Measurements from ENCODE around the gene BRD4. TPM values are rescaled to one million over a fixed set of nuclear protein-coding genes. Genes with fewer than 3 reads are reported as not detected.
"Not testable (repeated sequence)": the region's sequence is repeated elsewhere in the genome, so short reads cannot be mapped to it uniquely, and the experiment has no call there.

Gene BRD4
- total RNA-seq, 2 experiments from 2014 or later: 106 to 126 TPM

DNA sequence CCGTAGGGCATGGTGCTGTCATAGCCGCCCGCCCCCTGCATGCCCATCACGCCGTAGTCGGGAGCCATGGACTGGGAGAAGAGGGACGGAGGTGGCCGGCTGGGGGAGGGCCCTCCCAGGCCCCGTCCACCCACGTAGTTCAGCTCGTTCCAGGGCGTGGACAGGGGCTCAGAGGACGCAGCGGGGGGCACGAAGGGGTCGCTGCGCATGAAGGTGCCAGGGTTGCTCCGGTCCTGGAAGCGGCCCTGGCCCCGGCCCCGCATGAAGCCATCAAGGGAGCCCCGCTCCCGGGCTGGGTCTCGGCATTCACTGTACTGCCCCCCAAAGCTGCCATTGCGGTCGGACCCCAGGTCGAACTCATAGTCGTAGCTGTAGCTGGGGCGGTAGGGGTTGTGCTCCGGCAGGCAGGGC is 40.6 kb upstream of the BRD4 start:
- POLR2A ChIA-PET: no interaction called here
- Mint-ChIP-seq H3K27ac (peak overlapping the region; percentile 79), H3K4me3 (no peak overlapping the region), H3K9me3 (ENCODE audit: low read depth) (no peaks in the 10 kb centered on the region), H3K36me3 (ENCODE audit: low read depth) (peaks cover 43% of the 10 kb centered on the region), H3K27me3 (no peaks in the 10 kb centered on the region), H3K4me1 (peaks cover 30% of the 10 kb centered on the region)
- DNase-seq: no peak
- no peak for ATAC-seq
- intact Hi-C loops (cut with DNase I, micrococcal nuclease): no loop called here
- CTCF ChIA-PET: interaction anchor here (0.6 kb wide), 1 partner anchor 81 kb away, joined by 3 read pairs; no protein-coding TSS in a partner anchor

DNA sequence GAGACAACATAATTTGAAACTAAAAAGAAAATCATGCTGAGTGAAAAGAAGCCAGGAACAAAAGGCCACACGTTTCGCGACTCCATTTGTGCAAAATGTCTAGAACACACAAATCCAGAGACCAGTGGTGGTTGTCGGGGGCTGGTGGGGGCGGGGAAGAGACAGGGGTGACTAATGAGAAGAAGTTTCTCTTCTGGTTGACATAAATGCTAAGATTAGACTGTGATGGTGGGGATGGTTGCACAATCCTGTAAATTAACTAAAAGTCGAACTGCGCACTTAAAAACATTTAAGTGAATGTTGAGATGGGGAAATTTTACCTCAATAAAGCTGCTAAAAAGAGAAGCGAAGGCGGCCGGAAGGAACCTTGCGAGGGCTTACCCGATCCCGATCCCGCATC is 40.1 kb upstream of the BRD4 start:
- peak; percentile 55 for ATAC-seq
- H3K4me1 Mint-ChIP-seq: peaks cover 25% of the 10 kb centered on the region
- no peaks in the 10 kb centered on the region for H3K27me3 Mint-ChIP-seq
- intact Hi-C loops (cut with DNase I, micrococcal nuclease): no loop called here
- H3K27ac Mint-ChIP-seq: peak overlapping the region; percentile 79
- no peak overlapping the region for H3K4me3 Mint-ChIP-seq
- peaks cover 48% of the 10 kb centered on the region for H3K36me3 Mint-ChIP-seq (ENCODE audit: low read depth)
- ChIA-PET POLR2A (no interaction called here), CTCF (interaction anchor here (0.5 kb wide), 1 partner anchor 800 kb away, joined by 3 read pairs; no protein-coding TSS in a partner anchor)
- peak; percentile 68 for DNase-seq
- H3K9me3 Mint-ChIP-seq (ENCODE audit: low read depth): no peaks in the 10 kb centered on the region

DNA sequence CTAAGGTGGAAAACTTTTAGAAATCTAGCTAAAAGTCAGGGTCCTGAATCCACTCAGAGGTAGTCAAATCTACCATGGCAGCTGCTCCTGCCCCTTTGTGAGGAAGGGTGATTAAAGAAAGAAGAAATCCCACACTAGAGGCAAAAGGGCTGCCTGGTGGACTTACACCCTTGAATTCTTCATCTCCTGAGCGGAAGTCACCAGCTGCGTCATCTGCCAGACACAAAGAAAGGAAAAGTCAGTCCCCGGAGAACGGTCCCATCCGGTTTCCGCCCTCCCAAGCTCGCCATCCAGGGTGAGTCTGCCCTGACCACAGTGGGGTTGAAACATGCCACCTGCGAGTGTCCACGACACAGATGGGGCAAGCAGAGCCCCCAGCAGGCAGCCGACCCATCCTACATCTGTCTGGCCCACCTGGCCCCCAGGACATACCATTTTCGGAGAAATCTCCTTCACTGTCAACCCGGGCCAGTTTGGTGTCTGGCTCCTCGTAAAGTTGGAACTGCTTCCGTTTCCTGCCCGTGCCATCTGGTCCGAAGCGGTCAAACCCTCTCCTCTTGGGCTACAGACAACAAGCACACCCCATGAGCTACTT is 39.5 kb upstream of the BRD4 start:
- H3K9me3 Mint-ChIP-seq (ENCODE audit: low read depth): no peaks in the 10 kb centered on the region
- ATAC-seq: no peak
- intact Hi-C loops (cut with DNase I, micrococcal nuclease): no loop called here
- H3K4me1 Mint-ChIP-seq: peaks cover 20% of the 10 kb centered on the region
- no peak for DNase-seq
- H3K4me3 Mint-ChIP-seq: no peak overlapping the region
- peak overlapping the region; percentile 79 for H3K27ac Mint-ChIP-seq
- peaks cover 49% of the 10 kb centered on the region for H3K36me3 Mint-ChIP-seq (ENCODE audit: low read depth)
- ChIA-PET CTCF (interaction anchor here (0.5 to 1.0 kb wide), 2 partner anchors 9 to 801 kb away, joined by 3 read pairs; no protein-coding TSS in a partner anchor), POLR2A (interaction anchor here (0.6 to 1.1 kb wide), 4 partner anchors 13 to 156 kb away, joined by 3 to 4 read pairs (median 3); partner anchors contain the start of gene AKAP8L)
- H3K27me3 Mint-ChIP-seq: no peaks in the 10 kb centered on the region

DNA sequence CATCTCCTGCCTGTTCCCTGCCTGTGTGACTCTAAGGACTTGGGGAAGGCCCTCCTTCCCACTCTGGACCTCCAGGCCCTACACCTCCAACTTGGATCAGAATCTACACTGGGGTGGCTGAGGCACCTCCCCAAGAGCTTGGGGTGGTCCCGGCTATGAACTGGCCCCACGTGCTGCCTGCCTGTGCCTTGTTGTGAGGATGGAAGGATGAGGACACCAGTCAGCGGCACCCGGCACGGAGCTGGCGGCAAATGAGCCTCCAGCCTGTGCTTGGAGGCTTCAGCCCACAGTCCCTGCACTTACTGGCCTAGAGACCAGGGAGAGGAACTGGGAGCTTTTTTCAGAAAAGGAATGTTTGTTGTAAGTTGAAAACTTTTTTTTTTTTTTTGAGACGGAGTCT is 38.8 kb upstream of the BRD4 start:
- Mint-ChIP-seq H3K27me3 (no peaks in the 10 kb centered on the region), H3K27ac (no peak overlapping the region), H3K4me3 (no peak overlapping the region), H3K4me1 (peaks cover 15% of the 10 kb centered on the region), H3K36me3 (ENCODE audit: low read depth) (peaks cover 50% of the 10 kb centered on the region), H3K9me3 (ENCODE audit: low read depth) (no peaks in the 10 kb centered on the region)
- ChIA-PET CTCF (interaction anchor here (0.6 to 1.0 kb wide), 2 partner anchors 10 to 51 kb away, joined by 3 to 4 read pairs; no protein-coding TSS in a partner anchor), POLR2A (interaction anchor here (0.6 to 1.4 kb wide), 7 partner anchors 8 to 1890 kb away, joined by 3 to 7 read pairs (median 4); partner anchors contain the start of genes AKAP8 and AKAP8L)
- intact Hi-C loops (cut with DNase I, micrococcal nuclease): no loop called here
- ATAC-seq: no peak
- no peak for DNase-seq

DNA sequence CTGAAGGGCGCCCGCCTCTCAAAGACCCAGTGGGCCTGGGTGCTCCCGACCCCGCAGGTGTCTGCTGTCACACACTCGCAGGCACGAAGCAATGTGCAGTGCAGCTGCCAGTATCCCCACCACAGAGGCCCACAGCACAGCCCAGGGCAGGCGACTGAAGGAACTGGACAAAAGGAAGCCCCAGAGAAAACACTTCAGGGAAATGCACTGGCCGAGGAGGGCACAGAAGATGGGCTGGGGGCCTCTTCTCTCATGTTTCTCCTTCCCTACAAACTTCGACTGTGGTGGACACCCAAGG is 37.2 kb upstream of the BRD4 start:
- Mint-ChIP-seq H3K27me3 (no peaks in the 10 kb centered on the region), H3K27ac (no peak overlapping the region), H3K4me1 (peaks cover 11% of the 10 kb centered on the region), H3K36me3 (ENCODE audit: low read depth) (peaks cover 59% of the 10 kb centered on the region), H3K9me3 (ENCODE audit: low read depth) (no peaks in the 10 kb centered on the region), H3K4me3 (no peak overlapping the region)
- no peak for ATAC-seq
- DNase-seq: no peak
- POLR2A ChIA-PET: interaction anchor here (1.4 kb wide), 1 partner anchor 10 kb away, joined by 7 read pairs; the partner anchor contains the start of gene AKAP8
- intact Hi-C loops (cut with DNase I, micrococcal nuclease): no loop called here
- CTCF ChIA-PET: no interaction called here

DNA sequence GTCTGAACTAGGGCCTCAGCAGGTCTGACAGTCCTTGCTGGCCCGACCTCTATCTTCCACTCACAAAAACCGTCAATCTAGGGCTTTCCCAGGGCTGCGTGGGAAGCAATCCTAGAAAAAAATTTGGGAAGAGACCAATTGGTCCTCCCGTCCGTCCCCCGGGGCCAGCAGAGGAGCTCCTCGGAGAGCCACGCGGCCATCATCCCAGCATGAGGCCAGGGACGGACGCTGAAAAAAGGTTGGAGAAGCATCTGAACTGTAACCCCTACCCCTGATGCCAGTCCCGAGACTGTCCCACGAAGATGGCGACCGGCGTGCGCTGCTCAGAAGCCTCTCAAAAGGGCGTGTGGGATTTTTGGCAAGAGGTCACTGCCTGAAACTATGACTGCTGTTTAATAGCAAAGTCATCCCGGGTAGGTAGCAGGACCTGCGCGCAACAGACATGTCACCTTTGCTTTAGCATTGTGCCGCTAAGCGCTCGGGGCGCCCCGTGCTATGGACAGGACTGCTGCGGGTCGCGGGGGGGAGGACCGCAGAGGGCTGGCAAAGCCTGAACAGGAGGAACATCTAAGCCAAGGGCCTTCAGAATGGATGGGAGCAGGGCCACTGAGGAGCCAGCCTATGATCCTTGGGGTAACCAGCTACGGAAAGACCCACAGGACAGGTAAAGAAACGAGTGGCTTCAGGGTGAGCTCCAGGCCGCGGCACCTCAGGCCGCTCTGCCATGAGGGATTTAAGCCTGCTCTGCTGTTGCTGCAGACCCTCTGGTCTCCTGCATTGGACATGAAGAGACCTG is 36.7 kb upstream of the BRD4 start:
- DNase-seq (no peak), ATAC-seq (no peak)
- H3K27me3 Mint-ChIP-seq: no peaks in the 10 kb centered on the region
- no peak overlapping the region for H3K27ac Mint-ChIP-seq
- H3K9me3 Mint-ChIP-seq (ENCODE audit: low read depth): no peaks in the 10 kb centered on the region
- CTCF ChIA-PET: interaction anchor here (0.7 to 1.5 kb wide), 3 partner anchors 10 to 856 kb away, joined by 3 to 4 read pairs (median 4); no protein-coding TSS in a partner anchor
- intact Hi-C loops (cut with DNase I, micrococcal nuclease): no loop called here
- H3K36me3 Mint-ChIP-seq (ENCODE audit: low read depth): peaks cover 61% of the 10 kb centered on the region
- POLR2A ChIA-PET: no interaction called here
- no peak overlapping the region for H3K4me3 Mint-ChIP-seq
- peaks cover 11% of the 10 kb centered on the region for H3K4me1 Mint-ChIP-seq

DNA sequence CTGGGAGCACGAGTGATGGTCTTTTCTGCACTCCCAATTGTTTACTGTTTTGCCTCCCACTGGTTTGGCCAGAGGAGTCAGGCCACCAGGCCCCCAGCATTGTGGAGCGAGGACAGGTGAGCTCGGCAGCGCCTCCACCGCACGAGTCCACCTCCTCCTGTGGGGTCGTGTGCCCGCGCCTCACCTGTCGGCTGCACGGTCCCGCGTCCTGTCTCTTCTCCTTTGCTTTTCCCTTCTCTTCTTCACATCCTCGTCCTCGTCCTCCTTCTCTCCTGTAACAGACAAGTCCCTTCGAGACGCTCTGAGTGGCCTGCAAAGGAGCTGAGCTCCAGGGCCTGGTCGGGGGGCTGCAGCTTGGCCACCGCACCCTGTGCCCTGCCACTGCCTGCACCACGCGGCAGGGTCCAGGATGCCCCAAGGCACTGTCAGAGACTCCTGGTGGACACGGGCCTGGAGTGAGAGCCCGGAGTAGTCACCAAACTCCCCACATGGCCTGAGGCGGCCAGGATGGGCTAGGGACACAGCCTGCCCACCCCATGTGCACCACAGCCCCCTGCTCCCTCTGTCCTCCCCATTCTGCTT is 35.8 kb upstream of the BRD4 start:
- Mint-ChIP-seq H3K27me3 (no peaks in the 10 kb centered on the region), H3K9me3 (ENCODE audit: low read depth) (no peaks in the 10 kb centered on the region), H3K4me3 (no peak overlapping the region), H3K27ac (no peak overlapping the region), H3K4me1 (peaks cover 8% of the 10 kb centered on the region), H3K36me3 (ENCODE audit: low read depth) (peaks cover 59% of the 10 kb centered on the region)
- ChIA-PET CTCF (interaction anchor here (0.7 to 1.5 kb wide), 3 partner anchors 10 to 855 kb away, joined by 3 to 4 read pairs (median 4); no protein-coding TSS in a partner anchor), POLR2A (no interaction called here)
- no peak for DNase-seq
- intact Hi-C loops (cut with DNase I, micrococcal nuclease): no loop called here
- ATAC-seq: no peak

DNA sequence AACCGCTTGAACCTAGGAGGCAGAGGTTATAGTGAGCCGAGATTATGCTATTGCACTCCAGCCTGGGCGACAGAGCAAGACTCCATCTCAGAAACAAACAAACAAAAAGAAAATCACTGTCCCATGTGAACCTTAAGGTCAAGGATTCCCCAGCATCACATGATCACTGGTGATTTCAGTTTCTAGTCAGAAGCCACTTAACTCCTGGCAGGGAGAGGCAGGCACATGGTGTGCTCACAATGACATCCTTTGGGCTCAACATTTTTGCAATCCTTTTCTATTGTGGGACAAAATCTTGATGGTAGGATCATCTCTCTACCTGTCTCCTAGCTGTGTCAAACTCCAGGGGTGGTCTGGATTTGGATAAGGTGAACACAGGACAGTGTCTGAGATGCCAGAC is 35.1 kb upstream of the BRD4 start:
- ChIA-PET POLR2A (no interaction called here), CTCF (interaction anchor here (1.5 kb wide), 1 partner anchor 11 kb away, joined by 4 read pairs; no protein-coding TSS in a partner anchor)

DNA sequence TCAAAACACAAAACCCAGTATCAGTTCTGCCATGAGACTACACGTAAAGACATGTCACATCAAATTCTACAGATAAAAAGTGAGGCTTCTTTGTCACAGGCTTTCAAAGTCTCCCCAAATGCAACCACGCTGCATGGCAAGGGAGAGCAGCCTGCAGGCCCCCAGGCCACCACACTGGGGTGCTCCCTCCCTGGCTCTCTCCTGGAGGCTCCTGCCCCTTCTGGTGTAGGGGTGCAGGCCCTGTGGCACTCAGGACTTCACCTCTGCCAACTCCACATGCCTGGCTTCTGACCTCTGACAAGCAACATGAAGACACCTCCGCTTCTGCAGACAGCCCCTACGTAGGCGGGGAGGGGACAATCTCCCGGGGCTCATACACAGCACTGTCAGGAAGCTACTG is 32.9 kb upstream of the BRD4 start:
- ChIA-PET POLR2A (no interaction called here), CTCF (no interaction called here)
- Mint-ChIP-seq H3K4me1 (no peaks in the 10 kb centered on the region), H3K36me3 (ENCODE audit: low read depth) (peaks cover 55% of the 10 kb centered on the region), H3K27me3 (no peaks in the 10 kb centered on the region), H3K4me3 (no peak overlapping the region), H3K9me3 (ENCODE audit: low read depth) (no peaks in the 10 kb centered on the region), H3K27ac (no peak overlapping the region)
- DNase-seq: no peak
- ATAC-seq: peak; percentile 47
- intact Hi-C loops (cut with DNase I, micrococcal nuclease): no loop called here

More for the DNA sequence above, 35.1 kb upstream of the BRD4 start:
- intact Hi-C loops (cut with DNase I, micrococcal nuclease): no loop called here
- peaks cover 4% of the 10 kb centered on the region for H3K4me1 Mint-ChIP-seq
- H3K9me3 Mint-ChIP-seq (ENCODE audit: low read depth): no peaks in the 10 kb centered on the region
- no peak for ATAC-seq
- H3K36me3 Mint-ChIP-seq (ENCODE audit: low read depth): peaks cover 56% of the 10 kb centered on the region
- H3K27ac Mint-ChIP-seq: no peak overlapping the region
- no peaks in the 10 kb centered on the region for H3K27me3 Mint-ChIP-seq
- DNase-seq: no peak
- H3K4me3 Mint-ChIP-seq: no peak overlapping the region

DNA sequence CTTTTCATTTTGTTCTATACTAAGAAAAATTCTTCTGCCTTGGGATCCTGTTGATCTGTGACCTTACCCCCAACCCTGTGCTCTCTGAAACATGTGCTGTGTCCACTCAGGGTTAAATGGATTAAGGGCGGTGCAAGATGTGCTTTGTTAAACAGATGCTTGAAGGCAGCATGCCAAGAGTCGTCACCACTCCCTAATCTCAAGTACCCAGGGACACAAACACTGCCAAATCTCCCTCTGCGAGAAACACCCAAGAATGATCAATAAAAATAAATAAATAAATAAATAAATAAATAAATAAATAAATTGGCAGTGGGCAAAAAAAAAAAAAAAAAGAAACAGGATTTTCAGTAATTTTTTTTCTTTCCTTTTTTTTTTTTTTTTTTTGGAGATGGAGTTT is 31.5 kb upstream of the BRD4 start:
- ATAC-seq; H3K27me3 Mint-ChIP-seq; H3K4me3 Mint-ChIP-seq; DNase-seq; POLR2A ChIA-PET; intact Hi-C loops (cut with DNase I, micrococcal nuclease); H3K9me3 Mint-ChIP-seq (ENCODE audit: low read depth); H3K4me1 Mint-ChIP-seq: not testable (repeated sequence)
- Mint-ChIP-seq H3K36me3 (ENCODE audit: low read depth) (peaks cover 59% of the 10 kb centered on the region), H3K27ac (peak overlapping the region; percentile 47)
- CTCF ChIA-PET: interaction anchor here (0.6 kb wide), 1 partner anchor 187 kb away, joined by 4 read pairs; no protein-coding TSS in a partner anchor

DNA sequence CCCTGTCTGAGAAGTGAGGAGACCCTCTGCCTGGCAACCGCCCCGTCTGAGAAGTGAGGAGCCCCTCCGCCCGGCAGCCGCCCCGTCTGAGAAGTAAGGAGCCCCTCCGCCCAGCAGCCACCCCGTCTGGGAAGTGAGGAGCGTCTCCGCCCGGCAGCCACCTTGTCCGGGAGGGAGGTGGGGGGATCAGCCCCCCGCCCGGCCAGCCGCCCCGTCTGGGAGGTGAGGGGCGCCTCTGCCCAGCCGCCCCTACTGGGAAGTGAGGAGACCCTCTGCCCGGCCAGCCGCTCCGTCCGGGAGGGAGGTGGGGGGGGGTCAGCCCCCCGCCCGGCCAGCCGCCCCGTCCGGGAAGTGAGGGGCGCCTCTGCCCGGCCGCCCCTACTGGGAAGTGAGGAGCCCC is 30.7 kb upstream of the BRD4 start:
- not testable (repeated sequence) for ATAC-seq

More for the DNA sequence above, 30.7 kb upstream of the BRD4 start:
- peaks cover 59% of the 10 kb centered on the region for H3K36me3 Mint-ChIP-seq (ENCODE audit: low read depth)
- H3K27me3 Mint-ChIP-seq; POLR2A ChIA-PET; CTCF ChIA-PET; DNase-seq; intact Hi-C loops (cut with DNase I, micrococcal nuclease); H3K4me3 Mint-ChIP-seq; H3K9me3 Mint-ChIP-seq (ENCODE audit: low read depth); H3K4me1 Mint-ChIP-seq; H3K27ac Mint-ChIP-seq: not testable (repeated sequence)

All from activated CD4-positive, alpha-beta T cell treated with anti-CD3 and anti-CD28 coated beads for 36 hours (primary cell).